Gastroesophageal sphincter (tissue), 3 donors: ENCODE measurements around the gene AKT3.

Experiments
- CTCF ChIP-seq, 4 experiments: fragments of 200-600 bp in 2 of 4; fragments of 450-650 bp in 2 of 4; sonication (generic) in 1 of 4; IDR thresholded peaks; one replicate each; pipeline ENCODE4 v1.5.1; 2017 to 2019; ENCODE audit warnings: antibody characterized with exemption in 4 of 4, mild to moderate bottlenecking in 2 of 4, moderate library complexity in 2 of 4
- POLR2A ChIP-seq, 2 donors: fragments of 450-650 bp; IDR thresholded peaks; one replicate each; pipeline ENCODE4 v1.6.1; 2017; ENCODE audit warnings: antibody characterized with exemption in 2 of 2, mild to moderate bottlenecking in 2 of 2, moderate library complexity in 1 of 2
- POLR2AphosphoS5 ChIP-seq: sonication (generic); formaldehyde crosslinking; IDR thresholded peaks from one replicate; pipeline ENCODE4 v1.6.1; 2017; ENCODE audit warnings: antibody characterized with exemption

GRCh38 chr1:243526180-243526579 lies 323.9 kb downstream of the AKT3 start:
- TF ChIP-seq POLR2A (IDR thresholded peaks at IDR 0.05) = no peak
- TF ChIP-seq CTCF (IDR thresholded peaks at IDR 0.05) = no peak
- no peak for TF ChIP-seq POLR2AphosphoS5
